K562 (cell line): ENCODE data around the gene ZNF839. TPM values are rescaled to one million over a fixed set of nuclear protein-coding genes. Genes with fewer than 3 reads are reported as not detected.
A peak's percentile ranks its signal among the peaks of the same experiment; 100 is the strongest.

Source experiments
- MTA2 ChIP-seq: fragments of 450-650 bp; IDR thresholded peaks from 2 replicates; pipeline ENCODE4 v1.6.1; 2016; ENCODE audit warnings: low read depth
- polyA plus RNA-seq, 8 experiments: library from polyadenylated mRNA; depleted of rRNA in 4 of 8; stranded (reverse) in 5 of 8; unstranded in 3 of 8; fragments of >200 nt; fragmentation: Nextera tagmentation in 2 of 8; fragmentation: Illumina TruSeq in 1 of 8; extraction: Ambion mirVana in 2 of 8; extraction: Trizol in 1 of 8; gene quantifications; 2 replicates each; pipeline versions ENCODE4 v1.2.1 to v1.2.3, GENCODE V29; 2011 to 2014; ENCODE audit warnings: inconsistent platforms in 1 of 8, missing spikeins in 1 of 8
- total RNA-seq, 7 experiments: library from RNA; depleted of rRNA in 6 of 7; stranded (reverse); fragments of >200 nt in 6 of 7; fragmentation: Illumina TruSeq in 2 of 7; extraction: Trizol in 2 of 7; gene quantifications; 2 replicates each; pipeline versions ENCODE4 v1.2.1 to v1.2.3, GENCODE V29; 2011 to 2021; ENCODE audit warnings: low replicate concordance in 1 of 7
- TF ChIP-seq, protein P1 (sequence below): fragments of 250-450 bp; sonication (Bioruptor Pico); IDR thresholded peaks from 2 replicates; pipeline ENCODE4 v1.5.0; 2020; ENCODE audit warnings: mild to moderate bottlenecking
- TF ChIP-seq, protein P2 (sequence below), 3 experiments: fragments of 200-800 bp in 1 of 3; fragments of 250-450 bp in 1 of 3; fragments of 450-650 bp in 1 of 3; sonication (Bioruptor Pico) in 1 of 3; sonication (Bioruptor generic) in 1 of 3; formaldehyde crosslinking in 1 of 3; IDR thresholded peaks; 2 replicates each; pipeline versions ENCODE4 v1.6.1 to v1.8.0; 2016 to 2022; ENCODE audit warnings: mild to moderate bottlenecking in 2 of 3, missing genetic modification characterization in 2 of 3, missing compliant biosample characterization in 1 of 3, moderate library complexity in 1 of 3
- TF ChIP-seq, protein P3 (sequence below): fragments of 250-450 bp; sonication (Bioruptor Pico); IDR thresholded peaks from 2 replicates; pipeline ENCODE4 v1.5.0; 2021
- TF ChIP-seq, protein P4 (sequence below): fragments of 250-450 bp; sonication (Bioruptor Pico); IDR thresholded peaks from 2 replicates; pipeline ENCODE4 v1.8.0; 2022; ENCODE audit warnings: inconsistent platforms, mild to moderate bottlenecking, moderate library complexity, borderline replicate concordance
- TF ChIP-seq, protein P5 (sequence below): IDR thresholded peaks from 2 replicates; pipeline ENCODE4 v1.6.1; 2014; ENCODE audit warnings: antibody characterized with exemption
- TF ChIP-seq, protein P6 (sequence below), 2 experiments: fragments of 450-650 bp in 1 of 2; sonication (generic) in 1 of 2; formaldehyde crosslinking in 1 of 2; IDR thresholded peaks; 2 replicates each; pipeline versions ENCODE4 v1.7.1 to v1.9.0; 2016 to 2022; ENCODE audit warnings: inconsistent platforms in 1 of 2, mild to moderate bottlenecking in 1 of 2, missing genetic modification reagents in 1 of 2

The ZNF839 gene
- total and polyA plus RNA-seq, 9 of the 15 experiments (the other 6 are each of a cell fraction or from before 2014, with no cell fraction given) = 0.42 to 8.4 (median 5.7) TPM

DNA sequence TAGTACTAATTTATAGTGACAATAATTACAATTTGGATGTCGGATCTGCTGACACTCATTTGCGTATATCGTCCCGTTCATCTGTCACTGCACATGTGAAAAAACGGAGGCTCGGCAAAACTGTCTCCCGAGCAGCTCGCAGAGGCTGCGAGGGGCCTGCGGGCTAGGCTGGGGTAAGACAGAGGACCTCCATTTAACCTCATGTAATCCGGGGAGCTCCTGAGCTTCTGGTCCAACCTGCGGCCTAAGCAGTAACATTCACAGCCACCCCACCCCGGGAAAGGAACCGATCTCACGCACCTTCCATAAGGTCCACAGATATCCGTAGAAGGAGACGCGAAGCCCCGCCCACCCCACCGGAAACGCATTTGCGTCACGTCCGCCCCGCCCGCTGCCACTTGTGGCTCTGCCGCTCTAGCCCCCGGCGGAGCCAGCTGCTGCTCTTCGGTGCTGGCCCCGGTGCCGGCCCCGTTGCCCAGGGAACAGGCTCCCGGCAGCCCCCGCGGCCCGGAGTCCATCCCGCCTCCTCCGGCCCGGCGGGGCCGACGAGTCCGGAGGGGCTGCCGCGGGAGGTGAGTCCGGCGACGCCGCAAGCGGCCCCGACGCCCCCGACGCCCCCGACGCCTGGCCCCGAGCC is 43.1 kb downstream of the ZNF839 start, which contains the start of the genes CINP and TECPR2 (continued):
- TF ChIP-seq, protein P1, sequence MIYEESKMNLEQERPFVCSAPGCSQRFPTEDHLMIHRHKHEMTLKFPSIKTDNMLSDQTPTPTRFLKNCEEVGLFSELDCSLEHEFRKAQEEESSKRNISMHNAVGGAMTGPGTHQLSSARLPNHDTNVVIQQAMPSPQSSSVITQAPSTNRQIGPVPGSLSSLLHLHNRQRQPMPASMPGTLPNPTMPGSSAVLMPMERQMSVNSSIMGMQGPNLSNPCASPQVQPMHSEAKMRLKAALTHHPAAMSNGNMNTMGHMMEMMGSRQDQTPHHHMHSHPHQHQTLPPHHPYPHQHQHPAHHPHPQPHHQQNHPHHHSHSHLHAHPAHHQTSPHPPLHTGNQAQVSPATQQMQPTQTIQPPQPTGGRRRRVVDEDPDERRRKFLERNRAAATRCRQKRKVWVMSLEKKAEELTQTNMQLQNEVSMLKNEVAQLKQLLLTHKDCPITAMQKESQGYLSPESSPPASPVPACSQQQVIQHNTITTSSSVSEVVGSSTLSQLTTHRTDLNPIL = no peak
- TF ChIP-seq, protein P2, sequence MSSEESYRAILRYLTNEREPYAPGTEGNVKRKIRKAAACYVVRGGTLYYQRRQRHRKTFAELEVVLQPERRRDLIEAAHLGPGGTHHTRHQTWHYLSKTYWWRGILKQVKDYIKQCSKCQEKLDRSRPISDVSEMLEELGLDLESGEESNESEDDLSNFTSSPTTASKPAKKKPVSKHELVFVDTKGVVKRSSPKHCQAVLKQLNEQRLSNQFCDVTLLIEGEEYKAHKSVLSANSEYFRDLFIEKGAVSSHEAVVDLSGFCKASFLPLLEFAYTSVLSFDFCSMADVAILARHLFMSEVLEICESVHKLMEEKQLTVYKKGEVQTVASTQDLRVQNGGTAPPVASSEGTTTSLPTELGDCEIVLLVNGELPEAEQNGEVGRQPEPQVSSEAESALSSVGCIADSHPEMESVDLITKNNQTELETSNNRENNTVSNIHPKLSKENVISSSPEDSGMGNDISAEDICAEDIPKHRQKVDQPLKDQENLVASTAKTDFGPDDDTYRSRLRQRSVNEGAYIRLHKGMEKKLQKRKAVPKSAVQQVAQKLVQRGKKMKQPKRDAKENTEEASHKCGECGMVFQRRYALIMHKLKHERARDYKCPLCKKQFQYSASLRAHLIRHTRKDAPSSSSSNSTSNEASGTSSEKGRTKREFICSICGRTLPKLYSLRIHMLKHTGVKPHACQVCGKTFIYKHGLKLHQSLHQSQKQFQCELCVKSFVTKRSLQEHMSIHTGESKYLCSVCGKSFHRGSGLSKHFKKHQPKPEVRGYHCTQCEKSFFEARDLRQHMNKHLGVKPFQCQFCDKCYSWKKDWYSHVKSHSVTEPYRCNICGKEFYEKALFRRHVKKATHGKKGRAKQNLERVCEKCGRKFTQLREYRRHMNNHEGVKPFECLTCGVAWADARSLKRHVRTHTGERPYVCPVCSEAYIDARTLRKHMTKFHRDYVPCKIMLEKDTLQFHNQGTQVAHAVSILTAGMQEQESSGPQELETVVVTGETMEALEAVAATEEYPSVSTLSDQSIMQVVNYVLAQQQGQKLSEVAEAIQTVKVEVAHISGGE (CRISPR knock-in tag; IDR thresholded peaks at IDR 0.05) = peak in 1 of 3 experiments; percentile 92; a peak in 2 of 6 replicates
- no peak for TF ChIP-seq MTA2
- TF ChIP-seq, protein P3, sequence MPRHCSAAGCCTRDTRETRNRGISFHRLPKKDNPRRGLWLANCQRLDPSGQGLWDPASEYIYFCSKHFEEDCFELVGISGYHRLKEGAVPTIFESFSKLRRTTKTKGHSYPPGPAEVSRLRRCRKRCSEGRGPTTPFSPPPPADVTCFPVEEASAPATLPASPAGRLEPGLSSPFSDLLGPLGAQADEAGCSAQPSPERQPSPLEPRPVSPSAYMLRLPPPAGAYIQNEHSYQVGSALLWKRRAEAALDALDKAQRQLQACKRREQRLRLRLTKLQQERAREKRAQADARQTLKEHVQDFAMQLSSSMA = no peak
- TF ChIP-seq, protein P4, sequence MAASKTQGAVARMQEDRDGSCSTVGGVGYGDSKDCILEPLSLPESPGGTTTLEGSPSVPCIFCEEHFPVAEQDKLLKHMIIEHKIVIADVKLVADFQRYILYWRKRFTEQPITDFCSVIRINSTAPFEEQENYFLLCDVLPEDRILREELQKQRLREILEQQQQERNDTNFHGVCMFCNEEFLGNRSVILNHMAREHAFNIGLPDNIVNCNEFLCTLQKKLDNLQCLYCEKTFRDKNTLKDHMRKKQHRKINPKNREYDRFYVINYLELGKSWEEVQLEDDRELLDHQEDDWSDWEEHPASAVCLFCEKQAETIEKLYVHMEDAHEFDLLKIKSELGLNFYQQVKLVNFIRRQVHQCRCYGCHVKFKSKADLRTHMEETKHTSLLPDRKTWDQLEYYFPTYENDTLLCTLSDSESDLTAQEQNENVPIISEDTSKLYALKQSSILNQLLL (CRISPR knock-in tag) = no peak
- TF ChIP-seq, protein P5, sequence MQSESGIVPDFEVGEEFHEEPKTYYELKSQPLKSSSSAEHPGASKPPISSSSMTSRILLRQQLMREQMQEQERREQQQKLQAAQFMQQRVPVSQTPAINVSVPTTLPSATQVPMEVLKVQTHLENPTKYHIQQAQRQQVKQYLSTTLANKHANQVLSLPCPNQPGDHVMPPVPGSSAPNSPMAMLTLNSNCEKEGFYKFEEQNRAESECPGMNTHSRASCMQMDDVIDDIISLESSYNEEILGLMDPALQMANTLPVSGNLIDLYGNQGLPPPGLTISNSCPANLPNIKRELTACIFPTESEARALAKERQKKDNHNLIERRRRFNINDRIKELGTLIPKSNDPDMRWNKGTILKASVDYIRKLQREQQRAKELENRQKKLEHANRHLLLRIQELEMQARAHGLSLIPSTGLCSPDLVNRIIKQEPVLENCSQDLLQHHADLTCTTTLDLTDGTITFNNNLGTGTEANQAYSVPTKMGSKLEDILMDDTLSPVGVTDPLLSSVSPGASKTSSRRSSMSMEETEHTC = no peak
- TF ChIP-seq, protein P6, sequence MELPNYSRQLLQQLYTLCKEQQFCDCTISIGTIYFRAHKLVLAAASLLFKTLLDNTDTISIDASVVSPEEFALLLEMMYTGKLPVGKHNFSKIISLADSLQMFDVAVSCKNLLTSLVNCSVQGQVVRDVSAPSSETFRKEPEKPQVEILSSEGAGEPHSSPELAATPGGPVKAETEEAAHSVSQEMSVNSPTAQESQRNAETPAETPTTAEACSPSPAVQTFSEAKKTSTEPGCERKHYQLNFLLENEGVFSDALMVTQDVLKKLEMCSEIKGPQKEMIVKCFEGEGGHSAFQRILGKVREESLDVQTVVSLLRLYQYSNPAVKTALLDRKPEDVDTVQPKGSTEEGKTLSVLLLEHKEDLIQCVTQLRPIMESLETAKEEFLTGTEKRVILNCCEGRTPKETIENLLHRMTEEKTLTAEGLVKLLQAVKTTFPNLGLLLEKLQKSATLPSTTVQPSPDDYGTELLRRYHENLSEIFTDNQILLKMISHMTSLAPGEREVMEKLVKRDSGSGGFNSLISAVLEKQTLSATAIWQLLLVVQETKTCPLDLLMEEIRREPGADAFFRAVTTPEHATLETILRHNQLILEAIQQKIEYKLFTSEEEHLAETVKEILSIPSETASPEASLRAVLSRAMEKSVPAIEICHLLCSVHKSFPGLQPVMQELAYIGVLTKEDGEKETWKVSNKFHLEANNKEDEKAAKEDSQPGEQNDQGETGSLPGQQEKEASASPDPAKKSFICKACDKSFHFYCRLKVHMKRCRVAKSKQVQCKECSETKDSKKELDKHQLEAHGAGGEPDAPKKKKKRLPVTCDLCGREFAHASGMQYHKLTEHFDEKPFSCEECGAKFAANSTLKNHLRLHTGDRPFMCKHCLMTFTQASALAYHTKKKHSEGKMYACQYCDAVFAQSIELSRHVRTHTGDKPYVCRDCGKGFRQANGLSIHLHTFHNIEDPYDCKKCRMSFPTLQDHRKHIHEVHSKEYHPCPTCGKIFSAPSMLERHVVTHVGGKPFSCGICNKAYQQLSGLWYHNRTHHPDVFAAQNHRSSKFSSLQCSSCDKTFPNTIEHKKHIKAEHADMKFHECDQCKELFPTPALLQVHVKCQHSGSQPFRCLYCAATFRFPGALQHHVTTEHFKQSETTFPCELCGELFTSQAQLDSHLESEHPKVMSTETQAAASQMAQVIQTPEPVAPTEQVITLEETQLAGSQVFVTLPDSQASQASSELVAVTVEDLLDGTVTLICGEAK (IDR thresholded peaks at IDR 0.05) = peak; percentile 92
- TF ChIP-seq, protein P6 (CRISPR knock-in tag; IDR thresholded peaks at IDR 0.05) = no peak
